T-helper 2 cell treated with Interferon-gamma antibody and Interleukin-4, amounts not matched to agents 5 μg/mL and 100 μg/mL, for 36 hours (primary cell): ENCODE data around the gene LRRFIP2.

Experiments
- DNase-seq: peaks from one replicate; pipeline ENCODE4 v3.0.0; 2021; ENCODE audit warnings: low spot score
- H3K27ac Mint-ChIP-seq: one replicate; pipeline ENCODE4 v1.8.0; 2021; ENCODE audit warnings: mild to moderate bottlenecking, mixed read lengths
- H3K27me3 Mint-ChIP-seq: one replicate; pipeline ENCODE4 v1.8.0; 2021; ENCODE audit warnings: low read depth, mixed read lengths
- H3K36me3 Mint-ChIP-seq: one replicate; pipeline ENCODE4 v1.8.0; 2021; ENCODE audit warnings: low read depth, mixed read lengths
- H3K4me1 Mint-ChIP-seq: one replicate; pipeline ENCODE4 v1.8.0; 2021; ENCODE audit warnings: low read depth, mixed read lengths
- H3K4me3 Mint-ChIP-seq: one replicate; pipeline ENCODE4 v1.8.0; 2022; ENCODE audit warnings: mild to moderate bottlenecking, moderate library complexity, mixed read lengths
- H3K9me3 Mint-ChIP-seq: one replicate; pipeline ENCODE4 v1.8.0; 2021; ENCODE audit warnings: mixed read lengths

LRRFIP2 gene

GRCh38 chr3:37107846-37108245 lies 66.5 kb downstream of the LRRFIP2 start:
- Mint-ChIP-seq H3K4me3 (no peak overlapping the region), H3K9me3 (no peaks in the 10 kb centered on the region), H3K27me3 (no peaks in the 10 kb centered on the region), H3K36me3 (no peaks in the 10 kb centered on the region), H3K27ac (no peak overlapping the region), H3K4me1 (no peaks in the 10 kb centered on the region)
- DNase-seq = no peak

GRCh38 chr3:37103103-37103808 lies 71.1 kb downstream of the LRRFIP2 start:
- Mint-ChIP-seq H3K4me3 (no peak overlapping the region), H3K4me1 (no peaks in the 10 kb centered on the region), H3K36me3 (no peaks in the 10 kb centered on the region), H3K27ac (no peak overlapping the region), H3K9me3 (no peaks in the 10 kb centered on the region), H3K27me3 (no peaks in the 10 kb centered on the region)
- DNase-seq = no peak

GRCh38 chr3:37100411-37100810 lies 74.0 kb downstream of the LRRFIP2 start:
- DNase-seq = no peak
- Mint-ChIP-seq H3K27ac (no peak overlapping the region), H3K27me3 (no peaks in the 10 kb centered on the region), H3K36me3 (no peaks in the 10 kb centered on the region), H3K9me3 (no peaks in the 10 kb centered on the region), H3K4me3 (no peak overlapping the region), H3K4me1 (no peaks in the 10 kb centered on the region)

- H3K27me3 Mint-ChIP-seq = no peaks in the 10 kb centered on the region
- no peaks in the 10 kb centered on the region for H3K9me3 Mint-ChIP-seq
- H3K27ac Mint-ChIP-seq = no peak overlapping the region
- H3K36me3 Mint-ChIP-seq = no peaks in the 10 kb centered on the region
- no peak for DNase-seq
- no peak overlapping the region for H3K4me3 Mint-ChIP-seq
- no peaks in the 10 kb centered on the region for H3K4me1 Mint-ChIP-seq
Measured at GRCh38 chr3:37099469-37099868, 74.9 kb downstream of the LRRFIP2 start.

- H3K36me3 Mint-ChIP-seq = no peaks in the 10 kb centered on the region
- H3K27me3 Mint-ChIP-seq = no peaks in the 10 kb centered on the region
- no peak for DNase-seq
- no peak overlapping the region for H3K27ac Mint-ChIP-seq
- no peaks in the 10 kb centered on the region for H3K4me1 Mint-ChIP-seq
- H3K4me3 Mint-ChIP-seq = no peak overlapping the region
- H3K9me3 Mint-ChIP-seq = no peaks in the 10 kb centered on the region
Measured at GRCh38 chr3:37098884-37099283, 75.5 kb downstream of the LRRFIP2 start.

GRCh38 chr3:37097776-37098175 lies 76.6 kb downstream of the LRRFIP2 start:
- Mint-ChIP-seq H3K27me3 (no peaks in the 10 kb centered on the region), H3K36me3 (no peaks in the 10 kb centered on the region), H3K4me1 (no peaks in the 10 kb centered on the region), H3K27ac (no peak overlapping the region), H3K4me3 (no peak overlapping the region), H3K9me3 (no peaks in the 10 kb centered on the region)
- no peak for DNase-seq

GRCh38 chr3:37096975-37097374 lies 77.4 kb downstream of the LRRFIP2 start:
- H3K27me3 Mint-ChIP-seq = no peaks in the 10 kb centered on the region
- H3K27ac Mint-ChIP-seq = no peak overlapping the region
- H3K4me3 Mint-ChIP-seq = no peak overlapping the region
- H3K36me3 Mint-ChIP-seq = peaks cover 1% of the 10 kb centered on the region
- H3K4me1 Mint-ChIP-seq = no peaks in the 10 kb centered on the region
- no peaks in the 10 kb centered on the region for H3K9me3 Mint-ChIP-seq
- DNase-seq = no peak

- Mint-ChIP-seq H3K9me3 (no peaks in the 10 kb centered on the region), H3K27ac (no peak overlapping the region)
Measured at GRCh38 chr3:37096288-37096687, 78.1 kb downstream of the LRRFIP2 start.

GRCh38 chr3:37094636-37095035 lies 79.7 kb downstream of the LRRFIP2 start:
- H3K4me3 Mint-ChIP-seq = no peak overlapping the region
- no peaks in the 10 kb centered on the region for H3K4me1 Mint-ChIP-seq
- DNase-seq = no peak
- no peaks in the 10 kb centered on the region for H3K27me3 Mint-ChIP-seq
- H3K27ac Mint-ChIP-seq = no peak overlapping the region
- no peaks in the 10 kb centered on the region for H3K9me3 Mint-ChIP-seq
- H3K36me3 Mint-ChIP-seq = peaks cover 6% of the 10 kb centered on the region

More at GRCh38 chr3:37096288-37096687, 78.1 kb downstream of the LRRFIP2 start:
- no peaks in the 10 kb centered on the region for H3K27me3 Mint-ChIP-seq
- peaks cover 1% of the 10 kb centered on the region for H3K36me3 Mint-ChIP-seq
- H3K4me1 Mint-ChIP-seq = no peaks in the 10 kb centered on the region
- H3K4me3 Mint-ChIP-seq = no peak overlapping the region
- no peak for DNase-seq

- no peak overlapping the region for H3K27ac Mint-ChIP-seq
Measured at GRCh38 chr3:37093481-37093880, 80.9 kb downstream of the LRRFIP2 start.

GRCh38 chr3:37092484-37092883 lies 81.9 kb downstream of the LRRFIP2 start:
- Mint-ChIP-seq H3K4me3 (no peak overlapping the region), H3K27me3 (no peaks in the 10 kb centered on the region), H3K36me3 (peaks cover 8% of the 10 kb centered on the region), H3K9me3 (no peaks in the 10 kb centered on the region), H3K4me1 (no peaks in the 10 kb centered on the region), H3K27ac (no peak overlapping the region)
- DNase-seq = no peak

More at GRCh38 chr3:37093481-37093880, 80.9 kb downstream of the LRRFIP2 start:
- Mint-ChIP-seq H3K27me3 (no peaks in the 10 kb centered on the region), H3K4me1 (no peaks in the 10 kb centered on the region), H3K4me3 (no peak overlapping the region), H3K36me3 (peaks cover 6% of the 10 kb centered on the region), H3K9me3 (no peaks in the 10 kb centered on the region)
- no peak for DNase-seq

- Mint-ChIP-seq H3K4me1 (no peaks in the 10 kb centered on the region), H3K27me3 (no peaks in the 10 kb centered on the region), H3K36me3 (peaks cover 13% of the 10 kb centered on the region), H3K4me3 (no peak overlapping the region), H3K27ac (no peak overlapping the region), H3K9me3 (no peaks in the 10 kb centered on the region)
- DNase-seq = no peak
Measured at GRCh38 chr3:37087870-37088269, 86.5 kb downstream of the LRRFIP2 start.

GRCh38 chr3:37086918-37087317 lies 87.5 kb downstream of the LRRFIP2 start:
- H3K4me1 Mint-ChIP-seq = no peaks in the 10 kb centered on the region

GRCh38 chr3:37082317-37082716 lies 92.1 kb downstream of the LRRFIP2 start:
- no peaks in the 10 kb centered on the region for H3K4me1 Mint-ChIP-seq
- no peaks in the 10 kb centered on the region for H3K27me3 Mint-ChIP-seq
- H3K4me3 Mint-ChIP-seq = no peak overlapping the region
- DNase-seq = no peak
- H3K36me3 Mint-ChIP-seq = peaks cover 15% of the 10 kb centered on the region
- no peaks in the 10 kb centered on the region for H3K9me3 Mint-ChIP-seq
- no peak overlapping the region for H3K27ac Mint-ChIP-seq

More at GRCh38 chr3:37086918-37087317, 87.5 kb downstream of the LRRFIP2 start:
- H3K27me3 Mint-ChIP-seq = no peaks in the 10 kb centered on the region
- DNase-seq = no peak
- H3K36me3 Mint-ChIP-seq = peaks cover 15% of the 10 kb centered on the region
- no peak overlapping the region for H3K4me3 Mint-ChIP-seq
- no peaks in the 10 kb centered on the region for H3K9me3 Mint-ChIP-seq
- no peak overlapping the region for H3K27ac Mint-ChIP-seq

GRCh38 chr3:37075955-37076354 lies 98.4 kb downstream of the LRRFIP2 start:
- no peak for DNase-seq
- H3K4me1 Mint-ChIP-seq = peaks cover 12% of the 10 kb centered on the region
- peaks cover 20% of the 10 kb centered on the region for H3K36me3 Mint-ChIP-seq
- no peak overlapping the region for H3K4me3 Mint-ChIP-seq
- no peak overlapping the region for H3K27ac Mint-ChIP-seq
- H3K27me3 Mint-ChIP-seq = no peaks in the 10 kb centered on the region
- no peaks in the 10 kb centered on the region for H3K9me3 Mint-ChIP-seq
